GM21447 (cell line): ENCODE measurements around the gene MXRA8.
"Not testable (repeated sequence)": the region's sequence is repeated elsewhere in the genome, so short reads cannot be mapped to it uniquely, and the experiment has no call there.

Experiments used
- ATAC-seq: cut with Tn5 transposase; IDR thresholded peaks from one replicate; pipeline ENCODE4 v1.9.1; 2021; ENCODE audit not compliant: unreplicated experiment

The MXRA8 gene

GRCh38 chr1:1324084-1324523 lies 34.3 kb downstream of the MXRA8 start:
- ATAC-seq, result peak; percentile 18

- ATAC-seq, result no peak
Observed at GRCh38 chr1:1322952-1323351, 35.4 kb downstream of the MXRA8 start.

GRCh38 chr1:1322418-1322817 lies 35.9 kb downstream of the MXRA8 start:
- ATAC-seq, result no peak

GRCh38 chr1:1321477-1321876 lies 36.9 kb downstream of the MXRA8 start:
- ATAC-seq, result no peak

- no peak for ATAC-seq
Observed at GRCh38 chr1:1320666-1321448, 37.5 kb downstream of the MXRA8 start.

GRCh38 chr1:1319646-1319941 lies 38.8 kb downstream of the MXRA8 start:
- ATAC-seq, result no peak

- no peak for ATAC-seq
Observed at GRCh38 chr1:1318777-1319645, 39.3 kb downstream of the MXRA8 start.

- no peak for ATAC-seq
Observed at GRCh38 chr1:1318131-1318652, 40.2 kb downstream of the MXRA8 start.

- no peak for ATAC-seq
Observed at GRCh38 chr1:1317420-1317819, 40.9 kb downstream of the MXRA8 start.

GRCh38 chr1:1316199-1316598 lies 42.2 kb downstream of the MXRA8 start:
- ATAC-seq, result not testable (repeated sequence)

GRCh38 chr1:1315435-1315954 lies 42.9 kb downstream of the MXRA8 start:
- ATAC-seq, result no peak

GRCh38 chr1:1314678-1315335 lies 43.5 kb downstream of the MXRA8 start:
- no peak for ATAC-seq

GRCh38 chr1:1314237-1314586 lies 44.1 kb downstream of the MXRA8 start:
- no peak for ATAC-seq

- no peak for ATAC-seq
Observed at GRCh38 chr1:1313500-1314236, 44.7 kb downstream of the MXRA8 start.

GRCh38 chr1:1312450-1313314 lies 45.7 kb downstream of the MXRA8 start:
- ATAC-seq, result no peak

GRCh38 chr1:1311107-1312104 lies 46.9 kb downstream of the MXRA8 start:
- ATAC-seq, result no peak

- no peak for ATAC-seq
Observed at GRCh38 chr1:1310476-1311053, 47.8 kb downstream of the MXRA8 start.

GRCh38 chr1:1310109-1310385 lies 48.3 kb downstream of the MXRA8 start:
- ATAC-seq, result no peak
